Stimulated activated CD8-positive, alpha-beta memory T cell treated with anti-CD3 and anti-CD28 coated beads, Interleukin-4, amount 100 ng/mL, for 24 hours (primary cell): ENCODE results near the gene FBXW10.
"Not testable (repeated sequence)": the region's sequence is repeated elsewhere in the genome, so short reads cannot be mapped to it uniquely, and the experiment has no call there.

Experiments used
- DNase-seq: peaks from one replicate; pipeline ENCODE4 v3.0.0-alpha.2; 2020; ENCODE audit warnings: low read depth

Gene FBXW10, protein sequence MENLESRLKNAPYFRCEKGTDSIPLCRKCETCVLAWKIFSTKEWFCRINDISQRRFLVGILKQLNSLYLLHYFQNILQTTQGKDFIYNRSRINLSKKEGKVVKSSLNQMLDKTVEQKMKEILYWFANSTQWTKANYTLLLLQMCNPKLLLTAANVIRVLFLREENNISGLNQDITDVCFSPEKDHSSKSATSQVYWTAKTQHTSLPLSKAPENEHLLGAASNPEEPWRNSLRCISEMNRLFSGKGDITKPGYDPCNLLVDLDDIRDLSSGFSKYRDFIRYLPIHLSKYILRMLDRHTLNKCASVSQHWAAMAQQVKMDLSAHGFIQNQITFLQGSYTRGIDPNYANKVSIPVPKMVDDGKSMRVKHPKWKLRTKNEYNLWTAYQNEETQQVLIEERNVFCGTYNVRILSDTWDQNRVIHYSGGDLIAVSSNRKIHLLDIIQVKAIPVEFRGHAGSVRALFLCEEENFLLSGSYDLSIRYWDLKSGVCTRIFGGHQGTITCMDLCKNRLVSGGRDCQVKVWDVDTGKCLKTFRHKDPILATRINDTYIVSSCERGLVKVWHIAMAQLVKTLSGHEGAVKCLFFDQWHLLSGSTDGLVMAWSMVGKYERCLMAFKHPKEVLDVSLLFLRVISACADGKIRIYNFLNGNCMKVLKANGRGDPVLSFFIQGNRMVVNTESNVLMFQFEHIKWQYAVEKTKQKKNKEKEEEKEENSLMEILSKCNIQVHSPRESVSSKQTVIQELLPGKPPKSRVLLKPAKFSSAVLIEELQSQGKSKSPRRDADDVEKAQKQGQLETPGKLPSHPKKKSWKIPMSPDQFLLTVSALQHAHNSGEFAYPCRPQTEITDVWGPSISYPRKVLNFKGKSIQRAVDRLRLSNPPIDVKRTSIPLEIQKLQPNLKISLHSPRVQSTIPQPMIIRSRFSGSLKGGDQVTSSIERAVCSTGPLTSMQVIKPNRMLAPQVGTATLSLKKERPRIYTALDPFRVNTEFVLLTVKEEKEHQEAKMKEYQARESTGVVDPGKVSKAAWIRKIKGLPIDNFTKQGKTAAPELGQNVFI

DNA sequence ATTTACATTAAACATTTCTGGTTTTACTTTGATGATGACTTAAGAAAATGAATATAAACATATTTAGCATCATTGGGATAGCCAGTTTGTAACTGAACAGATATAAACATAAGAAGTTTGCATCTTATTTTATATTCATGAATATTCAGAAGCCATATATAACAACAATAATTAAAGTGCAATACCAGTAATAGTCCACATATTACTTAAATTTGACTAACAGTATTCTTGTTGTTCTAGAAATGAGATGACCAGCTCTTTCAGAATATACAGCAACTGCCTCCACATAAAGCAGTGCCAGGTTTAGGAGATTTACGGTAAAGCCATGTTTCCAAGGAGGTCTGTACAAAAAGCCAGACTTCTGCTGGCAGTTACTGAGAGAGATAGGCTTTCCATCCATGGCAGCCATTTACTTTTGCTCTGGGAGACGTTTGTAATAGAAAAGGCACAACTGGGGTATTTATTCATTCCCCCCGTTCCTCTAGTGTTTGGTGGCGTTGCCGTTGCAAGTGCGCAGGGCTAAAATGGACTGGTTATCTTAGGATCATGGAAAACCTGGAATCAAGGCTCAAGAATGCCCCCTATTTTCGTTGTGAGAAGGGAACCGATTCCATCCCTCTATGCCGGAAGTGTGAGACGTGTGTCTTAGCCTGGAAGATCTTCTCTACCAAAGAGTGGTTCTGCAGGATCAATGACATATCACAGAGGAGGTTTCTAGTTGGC lies at the start of gene FBXW10:
Gene FBXW10 (plus strand): TSS at position 356 of the 723 bp plus-strand sequence. CDS start 191 bp downstream, at position 547.
- DNase-seq = not testable (repeated sequence)

DNA sequence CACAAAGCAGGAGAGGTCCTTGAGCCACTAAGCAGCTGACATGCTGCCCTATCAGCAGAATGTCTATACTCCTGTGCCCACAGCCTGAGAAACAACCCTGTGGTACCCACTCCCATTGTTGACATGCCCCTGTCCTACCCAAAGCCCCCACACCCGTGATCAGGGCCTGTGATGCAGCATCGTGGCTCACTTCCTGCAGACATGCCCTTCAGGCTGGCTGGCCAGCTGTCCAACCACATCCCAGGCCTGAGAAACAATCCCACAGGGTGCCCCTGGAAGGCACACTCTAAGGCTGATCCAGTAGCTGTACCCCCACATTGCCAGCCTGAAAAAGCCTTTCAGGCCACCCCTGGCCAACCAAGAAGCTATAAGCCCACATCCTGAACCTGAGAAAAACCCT lies 48.7 kb upstream of the FBXW10 start:
- not testable (repeated sequence) for DNase-seq

DNA sequence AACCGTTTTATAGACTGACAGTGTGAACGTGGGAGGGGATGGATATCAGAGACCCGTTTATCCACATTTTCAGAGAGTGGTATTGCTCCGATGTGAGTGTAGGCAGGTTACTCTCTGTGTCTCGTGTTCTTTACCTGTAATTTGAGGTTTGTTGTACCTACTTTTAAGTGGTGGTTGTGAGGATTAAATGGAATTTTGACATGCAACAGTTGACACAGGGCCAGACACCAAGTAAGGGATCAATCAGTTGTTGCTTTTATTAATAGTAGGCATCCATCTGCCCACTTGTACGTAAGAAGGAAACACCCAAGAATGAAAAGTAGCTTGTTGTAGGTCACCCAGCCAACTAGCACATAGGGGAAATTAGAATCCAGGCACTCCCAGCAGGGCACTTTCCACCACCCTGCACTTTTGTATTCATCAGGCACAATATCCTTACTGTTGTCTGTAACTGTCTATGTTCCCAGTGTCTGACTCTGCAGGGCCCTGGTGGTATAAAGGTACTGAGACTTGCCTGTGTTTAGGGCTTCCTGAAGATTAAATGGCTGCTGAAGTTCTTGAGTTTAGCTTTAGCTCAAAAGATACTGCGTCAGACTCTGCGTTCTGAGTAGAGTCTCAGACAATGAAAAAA lies 45.3 kb upstream of the FBXW10 start:
- DNase-seq = not testable (repeated sequence)

DNA sequence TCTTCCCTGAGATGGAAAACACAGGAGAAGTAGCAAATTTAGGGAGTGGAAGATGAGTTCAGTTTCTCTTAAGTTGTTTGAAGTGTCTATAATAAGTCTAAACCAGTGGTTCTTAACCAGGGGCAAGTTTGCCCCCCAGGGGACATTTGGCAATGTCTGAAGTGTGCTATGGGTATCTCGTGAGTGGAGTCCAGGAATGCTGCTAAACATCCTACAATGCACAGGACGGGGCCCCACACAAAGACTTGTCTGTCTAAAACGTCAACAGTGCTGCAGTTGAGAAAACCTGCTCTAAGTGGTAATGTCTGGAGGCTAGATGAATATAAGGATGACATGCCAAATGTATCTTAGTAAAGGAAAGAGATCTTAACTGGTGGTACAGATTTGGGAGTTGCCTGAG lies 37.9 kb upstream of the FBXW10 start:
- not testable (repeated sequence) for DNase-seq

DNA sequence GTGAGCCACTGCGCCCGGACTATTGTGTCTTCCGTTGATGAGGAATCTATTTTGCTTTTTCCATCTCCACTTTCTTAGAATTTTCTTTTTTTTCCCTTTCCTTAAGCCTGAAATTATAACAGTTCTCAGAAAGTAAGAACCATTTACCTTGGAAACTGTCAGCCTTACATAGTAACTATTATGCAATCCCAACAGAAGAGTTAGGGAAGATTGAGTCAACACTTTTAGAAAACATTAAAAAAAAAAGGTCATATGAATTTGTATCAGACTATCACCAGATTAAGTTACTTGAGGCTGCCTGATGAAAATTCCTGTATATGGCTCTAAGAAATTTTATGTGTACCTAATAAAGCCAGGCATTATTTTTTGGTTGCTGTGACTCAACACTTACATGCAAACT lies 35.6 kb upstream of the FBXW10 start:
- DNase-seq = not testable (repeated sequence)

DNA sequence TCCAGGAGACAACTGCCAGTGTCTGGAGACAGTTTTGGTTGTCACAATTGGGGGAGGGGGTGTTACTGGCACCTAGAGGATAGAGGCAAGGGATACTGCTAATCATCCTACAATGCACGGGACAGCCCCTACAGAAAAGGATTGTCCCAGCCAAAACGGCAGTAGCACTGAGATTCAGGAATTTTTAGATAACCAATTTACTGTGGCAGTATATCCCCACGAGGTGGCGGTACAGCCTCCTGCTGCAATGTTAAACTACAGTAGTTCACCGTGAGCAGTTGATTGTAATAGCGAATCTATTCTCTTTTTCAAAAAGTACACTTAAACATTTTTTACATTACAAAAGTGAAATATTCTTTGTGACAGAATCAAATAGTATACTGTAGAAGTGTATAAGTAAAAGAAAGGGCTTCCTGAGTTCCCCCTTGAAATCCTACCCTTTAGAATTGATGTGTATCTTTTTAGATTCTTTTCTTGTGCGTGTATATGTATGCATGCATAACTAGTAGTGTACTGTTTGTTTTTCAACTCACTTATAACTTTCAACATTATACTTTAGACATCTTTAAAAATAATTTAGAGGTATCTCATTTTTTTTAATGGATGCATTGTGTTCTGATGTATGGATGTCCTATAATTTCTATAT lies 31.4 kb upstream of the FBXW10 start:
- peak; percentile 47 for DNase-seq

DNA sequence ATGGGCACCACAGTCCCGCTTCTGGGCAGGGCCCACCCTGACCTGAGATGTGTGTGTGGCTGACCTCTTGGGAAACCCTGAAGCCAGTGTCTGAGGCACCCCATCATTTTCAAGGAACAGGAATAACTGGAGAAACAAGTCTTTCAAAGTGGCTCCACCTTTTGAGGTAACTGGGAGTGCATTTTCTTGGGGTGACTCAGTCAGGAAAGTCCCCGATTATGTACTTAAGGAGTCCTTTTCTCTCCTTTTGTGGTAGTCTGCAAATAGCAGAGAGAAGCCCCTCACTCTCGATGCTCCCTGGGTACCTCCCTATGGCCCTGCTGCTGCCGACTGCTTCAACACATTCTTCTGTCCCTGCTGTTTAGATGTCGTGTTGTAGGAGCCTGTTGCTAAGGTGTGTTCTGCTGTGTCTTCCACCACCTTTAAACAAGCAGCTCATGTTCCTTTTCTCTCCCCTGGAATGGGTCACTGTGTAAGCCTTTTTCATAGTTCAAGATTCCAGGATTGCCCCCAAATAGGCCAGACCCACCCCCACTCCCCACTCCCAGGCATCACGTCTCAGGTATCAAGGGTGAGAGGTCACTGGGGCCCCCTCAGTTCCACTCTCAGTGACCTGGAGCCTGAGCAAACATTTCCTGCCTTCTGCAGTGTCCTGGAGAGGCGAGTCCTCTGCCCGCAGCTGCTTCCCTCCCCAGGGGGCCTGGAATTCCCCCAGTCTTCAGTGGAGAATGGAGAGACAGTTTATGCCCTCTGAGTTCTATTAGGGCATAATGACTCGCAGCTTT lies 25.0 kb upstream of the FBXW10 start:
- not testable (repeated sequence) for DNase-seq

DNA sequence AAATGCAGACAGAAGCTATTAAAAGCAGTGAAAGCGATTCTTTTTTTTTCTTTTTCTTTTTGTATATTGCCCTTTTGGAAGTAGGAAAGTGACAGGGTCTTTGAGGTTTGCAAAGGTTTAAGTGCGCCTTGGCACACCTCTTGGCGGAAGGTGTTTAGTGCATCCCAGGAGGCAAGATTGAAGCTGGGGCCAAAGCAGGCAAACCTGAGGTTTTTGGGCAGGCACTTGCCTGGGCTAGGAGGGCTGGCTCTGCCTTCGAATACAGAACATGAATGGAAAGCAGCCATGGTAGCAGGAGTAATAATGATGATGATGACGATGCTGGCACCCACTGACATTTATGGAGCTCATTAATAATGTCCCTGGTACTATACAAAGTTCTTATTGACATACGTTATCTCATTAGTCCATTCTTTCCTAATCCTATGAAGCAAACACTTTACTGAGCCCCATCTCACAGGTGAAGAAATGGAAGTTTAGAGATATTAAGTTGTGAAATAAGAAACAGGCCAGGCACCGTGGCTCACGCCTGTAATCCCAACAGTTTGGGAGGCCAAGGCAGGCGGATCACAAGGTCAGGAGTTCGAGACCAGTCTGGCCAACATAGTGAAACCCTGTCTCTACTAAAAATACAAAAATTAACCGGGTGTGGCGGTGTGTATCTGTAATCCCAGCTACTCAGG lies 24.3 kb upstream of the FBXW10 start:
- DNase-seq = not testable (repeated sequence)

DNA sequence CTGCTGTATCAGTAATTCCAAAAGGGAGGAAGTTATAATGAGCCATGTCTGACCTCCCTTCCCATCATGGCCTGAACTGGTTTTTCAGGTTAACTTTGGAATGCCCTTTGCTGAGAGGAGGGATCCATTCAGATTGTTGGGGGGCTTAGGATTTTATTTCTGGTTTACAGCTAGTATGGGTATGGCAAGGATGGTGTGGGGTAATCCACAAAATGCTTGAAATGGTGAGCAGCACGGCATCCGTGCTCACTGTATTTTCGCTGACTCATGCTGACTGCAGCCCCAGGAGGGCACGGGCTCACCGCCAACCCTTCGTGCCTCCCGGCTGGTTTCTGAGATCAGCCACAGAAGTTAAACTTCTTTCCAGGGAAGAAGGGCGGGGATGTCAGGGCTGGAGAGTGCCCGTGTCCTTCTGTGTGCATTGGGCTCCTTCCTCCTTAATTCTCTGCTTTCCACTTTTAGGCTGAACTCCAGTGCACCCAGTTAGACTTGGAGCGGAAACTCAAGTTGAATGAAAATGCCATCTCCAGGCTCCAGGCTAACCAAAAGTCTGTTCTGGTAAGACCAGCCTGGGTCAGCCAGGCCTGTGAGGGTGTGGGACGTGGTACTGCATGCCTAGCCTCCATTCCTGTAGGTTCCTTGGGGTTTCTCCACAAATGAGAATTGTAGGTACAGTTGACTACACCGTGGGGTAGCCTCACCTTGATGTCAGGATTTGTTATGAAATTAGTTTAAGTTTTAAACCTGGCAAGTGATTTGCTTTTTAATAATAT lies 21.9 kb upstream of the FBXW10 start:
- not testable (repeated sequence) for DNase-seq

DNA sequence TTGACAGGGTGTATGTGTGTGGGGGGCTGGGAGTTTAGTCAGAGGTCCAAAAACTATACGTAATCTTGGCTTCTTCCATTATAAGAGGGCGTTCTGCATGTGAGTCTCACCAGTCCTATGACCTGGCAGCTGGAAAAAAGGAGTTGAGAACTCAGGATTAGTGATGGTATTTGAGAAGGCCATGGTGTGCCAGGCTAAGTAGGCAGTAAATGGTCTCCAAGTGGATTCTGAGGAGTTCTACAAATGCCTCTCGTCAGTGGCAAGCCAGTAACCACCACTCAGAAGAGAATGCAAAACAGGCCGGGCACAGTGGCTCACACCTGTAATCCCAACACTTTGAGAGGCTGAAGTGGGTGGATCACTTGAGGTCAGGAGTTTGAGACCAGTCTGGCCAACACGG lies 21.2 kb upstream of the FBXW10 start:
- DNase-seq = not testable (repeated sequence)

DNA sequence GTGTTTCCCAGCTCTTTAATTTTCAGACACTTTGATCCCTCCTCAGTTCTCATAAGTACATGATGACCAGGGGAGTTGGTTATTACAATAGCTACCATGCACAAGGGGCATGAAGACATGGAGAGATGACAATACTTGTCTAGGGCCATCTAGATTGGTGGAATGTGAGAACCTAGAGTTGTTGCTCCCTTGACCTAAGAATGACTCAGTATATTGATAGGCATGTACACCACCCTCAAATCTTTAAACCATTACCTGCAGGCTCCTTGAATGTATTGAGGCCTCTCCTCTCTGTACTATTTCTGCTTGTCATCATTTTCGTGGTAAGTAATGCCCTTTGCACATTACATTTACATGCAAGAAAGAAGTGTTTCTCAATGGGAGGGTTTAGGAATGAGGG lies 20.3 kb upstream of the FBXW10 start:
- not testable (repeated sequence) for DNase-seq

DNA sequence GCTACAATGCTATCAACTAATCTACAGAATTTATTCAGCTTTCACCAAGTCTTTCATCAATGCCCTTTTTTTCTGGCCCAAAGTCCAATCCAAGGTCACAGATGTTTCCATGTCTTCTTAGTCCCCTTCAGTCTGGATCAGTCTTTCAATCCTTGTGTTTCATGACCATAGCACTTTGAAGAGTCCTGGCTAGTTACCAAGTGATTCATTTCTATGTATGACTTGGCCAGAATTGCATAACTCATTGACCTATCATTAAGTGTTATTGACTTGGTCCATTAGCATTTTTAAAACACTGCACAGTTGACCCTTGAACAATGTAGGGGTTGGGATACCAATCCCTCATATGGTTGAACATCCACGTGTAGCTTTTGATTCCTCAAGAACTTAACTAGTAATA lies 11.4 kb upstream of the FBXW10 start:
- DNase-seq = not testable (repeated sequence)

DNA sequence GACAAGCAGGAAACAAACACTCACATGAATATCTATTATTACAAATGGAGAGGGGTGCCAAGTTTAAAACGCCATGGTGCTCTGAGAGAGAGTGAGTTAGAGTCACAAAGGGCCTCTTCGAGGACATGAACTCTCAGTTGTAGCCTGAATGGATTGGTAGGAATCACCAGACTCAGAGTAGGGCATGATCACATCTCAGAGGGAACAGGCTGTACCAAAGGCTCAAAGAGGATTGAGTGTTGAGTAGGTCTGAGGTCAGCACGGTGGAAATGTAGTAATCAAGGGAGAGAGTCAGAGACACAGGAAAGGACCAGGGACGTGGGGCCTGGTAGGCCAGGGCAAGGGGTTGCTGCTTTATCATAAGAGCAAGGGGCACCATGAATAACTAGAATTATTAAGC lies 10.5 kb upstream of the FBXW10 start:
- DNase-seq = not testable (repeated sequence)

DNA sequence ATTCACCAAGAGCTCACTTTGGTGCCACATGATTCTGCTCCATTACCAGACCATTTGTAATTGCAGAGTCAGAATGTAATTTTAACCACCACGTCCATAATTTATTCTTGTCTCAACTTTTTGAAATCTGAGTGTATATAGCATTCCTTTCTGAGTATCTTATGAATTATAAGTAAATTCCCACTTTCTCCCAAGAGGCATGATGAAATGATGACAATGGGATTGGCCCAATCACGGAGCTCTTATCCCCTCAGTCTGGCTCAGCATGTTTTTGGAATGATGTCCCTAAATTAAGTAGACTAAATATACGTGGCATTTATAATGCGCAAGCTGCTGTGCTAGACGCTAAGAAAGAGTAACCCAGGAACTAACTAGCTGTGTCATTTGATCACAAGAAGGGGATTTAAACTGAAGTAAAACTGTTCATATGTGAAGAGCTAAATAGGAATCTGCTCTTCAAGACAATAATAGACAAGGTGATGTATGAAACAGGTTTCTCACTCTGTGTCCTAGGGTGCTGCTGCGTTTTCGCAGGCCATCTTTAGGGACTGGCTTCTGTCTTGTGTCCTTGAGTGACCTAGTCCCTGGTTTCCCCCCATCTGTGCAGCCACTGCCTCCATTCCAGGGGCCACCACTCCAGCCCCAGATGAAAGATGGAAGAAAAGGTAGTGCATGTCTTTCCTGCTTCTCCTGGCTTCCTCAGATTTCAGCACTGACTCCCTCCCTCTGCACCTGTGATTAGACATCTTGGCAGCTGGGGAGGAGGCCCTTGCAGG lies 4.0 kb upstream of the FBXW10 start:
- not testable (repeated sequence) for DNase-seq

DNA sequence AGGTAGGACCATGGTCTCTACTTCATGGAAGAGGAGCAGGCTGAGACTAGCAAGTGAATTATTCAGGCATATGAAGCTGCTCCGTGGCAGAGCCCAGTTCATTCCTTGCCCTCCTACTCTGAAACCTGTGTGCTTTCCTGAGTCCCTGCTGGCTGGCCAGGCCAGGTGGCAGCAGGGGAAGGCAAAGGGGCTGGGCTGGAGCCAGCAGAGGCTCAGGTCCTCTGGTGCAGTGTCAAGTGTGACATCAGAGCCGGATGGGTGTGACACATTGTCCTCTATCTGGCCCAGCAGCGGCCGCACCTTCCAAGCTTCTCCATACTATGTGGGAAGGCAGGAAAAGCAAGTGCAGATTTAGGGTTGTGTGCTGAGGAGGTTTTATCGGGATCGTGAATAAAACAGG lies 2.6 kb upstream of the FBXW10 start:
- not testable (repeated sequence) for DNase-seq

DNA sequence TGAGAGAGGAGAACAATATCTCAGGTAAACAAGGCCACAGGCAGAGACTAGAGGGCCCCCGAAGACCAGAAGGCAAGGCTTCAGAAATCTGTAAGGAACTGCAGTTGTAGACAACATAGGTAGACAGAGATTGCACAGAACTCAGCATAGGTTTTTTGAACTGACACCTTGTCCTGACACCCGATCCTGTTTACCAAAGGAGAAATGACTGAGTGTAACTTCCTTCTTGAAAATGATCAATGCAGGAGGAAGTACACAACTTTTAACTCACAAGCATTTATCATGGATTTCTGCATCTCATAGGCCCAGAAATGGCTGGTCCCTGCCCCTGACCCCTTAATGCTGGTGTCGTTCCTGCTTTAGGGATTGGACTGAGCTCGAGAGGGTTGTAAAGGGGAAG lies 872 bp downstream of the FBXW10 start:
- not testable (repeated sequence) for DNase-seq

DNA sequence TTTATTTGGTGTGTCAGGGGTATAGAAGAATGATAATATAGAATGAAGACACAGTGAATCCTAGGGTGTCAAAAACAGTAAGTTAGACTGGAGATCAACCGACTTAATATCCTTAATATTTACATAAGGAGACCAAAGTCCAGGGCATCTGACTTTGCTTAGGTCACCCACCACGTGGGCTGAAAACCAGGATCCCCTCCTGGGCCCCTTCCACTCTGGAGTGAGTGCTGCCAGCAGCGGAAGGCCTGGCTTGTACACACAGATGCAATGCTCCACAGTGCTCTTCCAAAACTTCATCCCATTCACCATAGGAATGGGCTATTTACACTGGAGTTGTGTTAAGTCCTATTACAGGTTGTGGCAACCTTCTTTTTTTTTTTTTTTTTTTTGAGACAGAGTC lies 2.7 kb downstream of the FBXW10 start:
- DNase-seq = not testable (repeated sequence)

DNA sequence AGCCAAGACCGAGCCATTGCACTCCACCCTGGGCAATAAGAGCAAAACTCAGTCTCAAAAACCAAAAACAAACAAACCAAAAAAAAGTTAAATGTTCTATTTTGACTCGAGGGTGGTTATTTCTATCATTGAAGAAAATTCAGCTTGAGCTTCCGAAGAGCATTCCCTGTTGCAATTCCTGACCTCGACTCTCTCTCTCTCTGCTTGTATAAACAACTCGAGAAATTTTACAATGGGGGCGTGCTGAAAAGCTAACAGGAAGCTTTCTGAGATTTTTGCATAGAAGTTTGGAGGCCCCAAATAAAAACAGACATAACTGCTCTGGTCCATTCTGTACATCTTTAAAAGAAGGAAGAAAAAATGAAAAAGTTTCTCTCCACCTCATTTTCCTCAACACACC lies 3.6 kb downstream of the FBXW10 start:
- not testable (repeated sequence) for DNase-seq
